22Rv1 (cell line): ENCODE results near the gene ZBTB44.

Experiments
- CTCF ChIP-seq: fragments of 450-650 bp; IDR thresholded peaks from 2 replicates; pipeline ENCODE4 v1.5.1; 2017; ENCODE audit warnings: mild to moderate bottlenecking
- ZFX ChIP-seq: fragments of 450-650 bp; IDR thresholded peaks from 2 replicates; pipeline ENCODE4 v1.6.1; 2017; ENCODE audit warnings: antibody characterized with exemption, borderline replicate concordance

- no peak for TF ChIP-seq CTCF
- no peak for TF ChIP-seq ZFX
Measured at GRCh38 chr11:130322126-130322525, 7.4 kb upstream of the ZBTB44 start.
